Measurements from ENCODE around the gene PAM. TPM values are rescaled to one million over a fixed set of nuclear protein-coding genes. Genes with fewer than 3 reads are reported as not detected.

PAM gene
- total and polyA plus RNA-seq, 3 donors from 2014 or later, result 65.5 to 92.5 (median 77.5) TPM

DNA sequence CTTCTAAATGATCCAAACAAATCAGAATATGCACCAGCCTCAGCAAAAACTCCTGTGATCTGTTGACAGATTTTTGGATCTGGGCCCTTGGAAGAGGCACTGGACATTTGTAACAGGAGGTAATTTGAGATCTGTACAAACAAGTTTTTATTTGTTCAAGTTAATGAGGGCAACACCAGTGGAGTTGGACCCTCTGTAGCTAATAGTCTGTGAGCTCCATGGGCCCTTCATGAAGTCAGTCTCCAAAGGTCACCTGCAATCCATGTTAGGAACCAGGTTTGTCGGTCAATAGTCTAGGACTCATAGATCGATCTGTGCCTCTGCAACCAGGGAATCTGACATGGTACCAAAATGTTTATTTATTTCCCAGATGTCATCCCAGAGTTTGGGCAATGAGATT lies 40.9 kb downstream of the PAM start:
- Histone ChIP-seq H3K27ac (no peak overlapping the region), H3K36me3 (ENCODE audit: low read depth, missing control alignments) (no peaks in the 10 kb centered on the region), H3K9me3 (no peaks in the 10 kb centered on the region), H3K4me1 (no peaks in the 10 kb centered on the region), H3K27me3 (no peaks in the 10 kb centered on the region), H3K4me3 (no peak overlapping the region)
- intact Hi-C loops (cut with DNase I; ENCODE audit: low total_unique reads), result no loop called here
- TF ChIP-seq, protein P1, sequence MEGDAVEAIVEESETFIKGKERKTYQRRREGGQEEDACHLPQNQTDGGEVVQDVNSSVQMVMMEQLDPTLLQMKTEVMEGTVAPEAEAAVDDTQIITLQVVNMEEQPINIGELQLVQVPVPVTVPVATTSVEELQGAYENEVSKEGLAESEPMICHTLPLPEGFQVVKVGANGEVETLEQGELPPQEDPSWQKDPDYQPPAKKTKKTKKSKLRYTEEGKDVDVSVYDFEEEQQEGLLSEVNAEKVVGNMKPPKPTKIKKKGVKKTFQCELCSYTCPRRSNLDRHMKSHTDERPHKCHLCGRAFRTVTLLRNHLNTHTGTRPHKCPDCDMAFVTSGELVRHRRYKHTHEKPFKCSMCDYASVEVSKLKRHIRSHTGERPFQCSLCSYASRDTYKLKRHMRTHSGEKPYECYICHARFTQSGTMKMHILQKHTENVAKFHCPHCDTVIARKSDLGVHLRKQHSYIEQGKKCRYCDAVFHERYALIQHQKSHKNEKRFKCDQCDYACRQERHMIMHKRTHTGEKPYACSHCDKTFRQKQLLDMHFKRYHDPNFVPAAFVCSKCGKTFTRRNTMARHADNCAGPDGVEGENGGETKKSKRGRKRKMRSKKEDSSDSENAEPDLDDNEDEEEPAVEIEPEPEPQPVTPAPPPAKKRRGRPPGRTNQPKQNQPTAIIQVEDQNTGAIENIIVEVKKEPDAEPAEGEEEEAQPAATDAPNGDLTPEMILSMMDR (IDR thresholded peaks at IDR 0.05), result no peak
- no peak for TF ChIP-seq POLR2A (IDR thresholded peaks at IDR 0.05)
- WGBS, 2 donors, result 91 to 100% methylated on average over 2 of the region's 2 CpGs
- DNase-seq, result no peak

DNA sequence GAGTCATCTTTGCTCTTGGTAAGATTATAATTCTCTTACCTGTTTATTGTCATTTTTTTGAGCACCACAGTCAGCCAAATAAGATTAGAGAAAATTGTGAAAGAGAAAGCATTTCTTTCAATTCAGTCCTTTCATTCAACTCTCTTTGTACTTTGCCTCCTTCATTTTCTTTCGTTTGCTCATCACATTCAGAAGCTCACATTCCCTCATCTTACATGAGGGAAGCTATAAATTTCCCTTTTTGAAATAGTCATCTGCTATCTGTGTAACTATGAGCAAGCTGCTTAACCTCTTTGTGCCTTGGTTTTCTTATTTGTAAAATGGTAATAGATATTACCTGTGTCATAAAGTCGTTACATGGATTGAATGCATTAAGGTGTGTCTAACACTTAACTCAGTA lies 41.4 kb downstream of the PAM start:
- TF ChIP-seq, protein P1 (IDR thresholded peaks at IDR 0.05), result no peak
- TF ChIP-seq POLR2A (IDR thresholded peaks at IDR 0.05), result no peak
- 80 to 82% methylated on average over 2 of the region's 2 CpGs for WGBS, 2 donors
- Histone ChIP-seq H3K4me3 (no peak overlapping the region), H3K4me1 (no peaks in the 10 kb centered on the region), H3K27ac (no peak overlapping the region), H3K27me3 (no peaks in the 10 kb centered on the region), H3K9me3 (no peaks in the 10 kb centered on the region), H3K36me3 (ENCODE audit: low read depth, missing control alignments) (no peaks in the 10 kb centered on the region)
- DNase-seq, result no peak
- intact Hi-C loops (cut with DNase I; ENCODE audit: low total_unique reads), result no loop called here

DNA sequence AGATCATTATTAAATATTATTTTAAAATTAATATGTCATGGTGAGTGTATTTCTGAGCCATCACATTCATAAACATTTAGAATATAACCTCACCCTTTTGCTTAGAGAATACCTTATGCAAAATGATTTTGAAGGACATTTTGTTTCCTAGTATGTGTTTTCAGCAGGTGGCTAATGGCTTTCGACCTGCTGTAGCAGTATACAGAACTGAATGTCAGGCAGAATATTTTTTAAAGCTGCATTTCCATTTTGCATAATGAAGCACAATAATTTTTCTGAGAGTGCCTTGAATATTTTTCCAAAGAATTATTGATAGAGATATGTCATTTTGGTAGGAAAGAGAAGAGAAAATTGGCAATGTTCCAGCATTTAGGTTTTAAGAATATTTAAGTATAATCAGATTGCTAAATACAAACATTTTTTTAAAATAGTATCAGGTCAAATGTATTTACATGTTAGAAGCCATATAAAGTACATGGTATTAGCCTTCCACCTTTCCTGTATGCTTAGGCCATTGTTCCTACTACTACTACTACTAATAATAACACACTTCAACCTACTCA lies 42.3 kb downstream of the PAM start:
- intact Hi-C loops (cut with DNase I; ENCODE audit: low total_unique reads), result no loop called here
- TF ChIP-seq, protein P1 (IDR thresholded peaks at IDR 0.05), result no peak
- no peak for TF ChIP-seq POLR2A (IDR thresholded peaks at IDR 0.05)
- no peak for DNase-seq
- Histone ChIP-seq H3K4me1 (no peaks in the 10 kb centered on the region), H3K27ac (no peak overlapping the region), H3K4me3 (no peak overlapping the region), H3K36me3 (ENCODE audit: low read depth, missing control alignments) (no peaks in the 10 kb centered on the region), H3K9me3 (no peaks in the 10 kb centered on the region), H3K27me3 (no peaks in the 10 kb centered on the region)
- 90 to 94% methylated on average over 1 of the region's 1 CpG for WGBS, 2 donors

DNA sequence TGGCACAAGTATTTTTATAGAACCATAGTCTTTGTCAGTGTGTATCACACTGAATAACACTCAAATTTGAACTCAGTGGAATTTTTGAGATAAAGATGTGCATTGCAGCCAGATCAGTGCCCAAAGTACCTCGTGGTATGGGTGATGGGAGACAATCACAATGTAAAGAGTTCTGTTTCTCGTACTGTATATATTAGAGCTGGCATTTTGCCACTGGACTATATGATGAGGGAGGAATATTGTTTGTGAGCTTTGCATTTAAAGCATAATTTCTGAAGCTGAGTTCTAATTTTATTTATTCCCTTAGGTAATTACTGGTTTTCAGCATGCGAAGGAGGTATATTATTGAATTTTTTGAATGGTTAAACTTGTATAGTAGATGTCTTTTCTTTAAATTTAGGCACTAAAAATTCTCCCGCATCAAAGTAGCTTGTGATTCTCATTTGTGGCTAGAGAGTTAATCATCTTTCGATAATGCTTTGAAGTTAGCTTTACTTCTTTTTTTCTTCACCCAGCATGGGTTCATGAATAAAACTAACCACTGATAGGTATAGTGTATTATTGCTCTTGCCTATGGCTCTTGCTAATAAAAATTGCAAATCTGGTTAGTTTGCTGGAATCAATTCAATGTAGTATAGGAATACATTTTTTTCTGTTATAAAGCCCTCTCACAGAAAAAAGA lies 43.1 kb downstream of the PAM start:
- no peaks in the 10 kb centered on the region for H3K4me1 ChIP-seq
- no peak for DNase-seq
- no peak overlapping the region for H3K4me3 ChIP-seq
- TF ChIP-seq POLR2A (IDR thresholded peaks at IDR 0.05), result no peak
- TF ChIP-seq, protein P1 (IDR thresholded peaks at IDR 0.05), result no peak
- H3K27me3 ChIP-seq, result no peaks in the 10 kb centered on the region
- no peaks in the 10 kb centered on the region for H3K36me3 ChIP-seq (ENCODE audit: low read depth, missing control alignments)
- 94 to 95% methylated on average over 5 of the region's 5 CpGs for WGBS, 2 donors
- H3K9me3 ChIP-seq, result no peaks in the 10 kb centered on the region
- H3K27ac ChIP-seq, result no peak overlapping the region
- intact Hi-C loops (cut with DNase I; ENCODE audit: low total_unique reads), result no loop called here

DNA sequence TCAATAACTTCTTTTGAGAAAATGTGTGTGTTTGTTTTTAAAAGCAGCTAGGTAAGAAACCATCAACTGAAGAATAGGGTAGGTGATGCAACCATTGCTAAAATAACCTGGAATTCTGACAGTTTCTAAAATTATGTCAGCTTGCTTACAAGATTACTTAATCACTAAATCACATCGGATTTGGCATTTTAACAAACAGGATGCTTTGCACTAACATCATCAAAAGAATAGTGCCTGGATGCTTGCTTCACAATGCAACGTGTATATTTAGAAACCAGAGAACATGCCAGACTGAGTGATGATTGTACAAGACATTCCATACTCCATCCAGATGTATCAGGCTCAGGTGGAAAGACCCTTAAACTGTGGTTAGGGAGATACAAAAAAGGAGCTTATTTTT lies 43.9 kb downstream of the PAM start:
- 78 to 81% methylated on average over 2 of the region's 2 CpGs for WGBS, 2 donors
- no peaks in the 10 kb centered on the region for H3K27me3 ChIP-seq
- H3K27ac ChIP-seq, result no peak overlapping the region
- H3K4me3 ChIP-seq, result no peak overlapping the region
- TF ChIP-seq, protein P1 (IDR thresholded peaks at IDR 0.05), result no peak
- no peak for TF ChIP-seq POLR2A (IDR thresholded peaks at IDR 0.05)
- H3K4me1 ChIP-seq, result no peaks in the 10 kb centered on the region
- no peaks in the 10 kb centered on the region for H3K36me3 ChIP-seq (ENCODE audit: low read depth, missing control alignments)
- H3K9me3 ChIP-seq, result no peaks in the 10 kb centered on the region
- no peak for DNase-seq
- intact Hi-C loops (cut with DNase I; ENCODE audit: low total_unique reads), result no loop called here

All from testis (tissue), 3 donors.